ENCODE data around the gene QTRT2. TPM values are rescaled to one million over a fixed set of nuclear protein-coding genes. Genes with fewer than 3 reads are reported as not detected.

Gene QTRT2
- total and polyA plus RNA-seq, 2 of the 8 experiments (the other 6 are each of a cell fraction or from before 2014, with no cell fraction given) = 13.3 to 54.5 TPM

DNA sequence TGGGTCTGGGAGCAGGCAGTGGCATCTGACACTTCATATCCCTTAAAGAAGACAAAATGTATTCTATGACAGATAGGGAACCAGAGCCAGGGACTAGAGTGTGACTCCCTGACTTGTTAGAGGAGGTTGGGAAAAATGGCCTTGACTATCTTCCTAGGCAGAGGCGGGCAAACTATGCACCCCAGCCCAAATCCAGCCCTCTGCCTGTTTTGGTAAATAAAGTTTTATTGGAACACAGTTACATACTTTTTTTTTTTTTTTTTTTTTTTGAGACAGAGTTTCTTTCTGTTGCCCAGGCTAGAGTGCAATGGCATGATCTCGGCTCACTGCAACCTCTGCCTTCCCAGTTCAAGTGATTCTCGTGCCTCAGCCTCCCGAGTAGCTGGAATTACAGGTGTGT is 47.3 kb downstream of the QTRT2 start (continued):
- TF ChIP-seq CHD7 (IDR thresholded peaks at IDR 0.05; ENCODE audit: insufficient replicate concordance, low read length) = no peak

All from H1 (cell line).